D341Med (cell line): ENCODE measurements around the gene ETFBKMT.
"Not testable (repeated sequence)": the region's sequence is repeated elsewhere in the genome, so short reads cannot be mapped to it uniquely, and the experiment has no call there.

Source experiments
- DNase-seq: peaks from one replicate; pipeline ENCODE4 v3.0.0; 2012; ENCODE audit warnings: low spot score

The ETFBKMT gene

GRCh38 chr12:31718542-31719198 is 59.2 kb downstream of the ETFBKMT start:
- not testable (repeated sequence) for DNase-seq

DNA sequence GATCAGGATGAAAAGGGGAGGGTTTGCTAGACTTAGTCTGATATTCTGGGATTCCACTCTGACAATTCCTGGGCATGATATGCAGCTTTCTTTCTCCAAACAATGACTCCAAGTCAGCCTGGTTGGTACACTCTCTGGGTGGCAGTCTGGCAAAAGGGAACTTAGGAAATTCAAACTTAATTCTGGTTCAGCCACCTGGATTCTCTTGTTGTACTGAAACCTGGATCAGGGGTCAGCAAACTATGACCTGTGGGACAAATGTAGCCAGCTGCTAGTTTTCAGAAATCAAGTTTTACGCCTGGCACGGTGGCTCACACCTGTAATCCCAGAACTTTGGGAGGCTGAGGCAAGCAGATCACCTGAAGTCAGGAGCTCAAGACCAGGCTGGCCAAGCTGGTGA is 63.1 kb downstream of the ETFBKMT start:
- DNase-seq = no peak
